ENCODE results near the gene TMEM154.
A peak's percentile ranks its signal among the peaks of the same experiment; 100 is the strongest.

Gene TMEM154

DNA sequence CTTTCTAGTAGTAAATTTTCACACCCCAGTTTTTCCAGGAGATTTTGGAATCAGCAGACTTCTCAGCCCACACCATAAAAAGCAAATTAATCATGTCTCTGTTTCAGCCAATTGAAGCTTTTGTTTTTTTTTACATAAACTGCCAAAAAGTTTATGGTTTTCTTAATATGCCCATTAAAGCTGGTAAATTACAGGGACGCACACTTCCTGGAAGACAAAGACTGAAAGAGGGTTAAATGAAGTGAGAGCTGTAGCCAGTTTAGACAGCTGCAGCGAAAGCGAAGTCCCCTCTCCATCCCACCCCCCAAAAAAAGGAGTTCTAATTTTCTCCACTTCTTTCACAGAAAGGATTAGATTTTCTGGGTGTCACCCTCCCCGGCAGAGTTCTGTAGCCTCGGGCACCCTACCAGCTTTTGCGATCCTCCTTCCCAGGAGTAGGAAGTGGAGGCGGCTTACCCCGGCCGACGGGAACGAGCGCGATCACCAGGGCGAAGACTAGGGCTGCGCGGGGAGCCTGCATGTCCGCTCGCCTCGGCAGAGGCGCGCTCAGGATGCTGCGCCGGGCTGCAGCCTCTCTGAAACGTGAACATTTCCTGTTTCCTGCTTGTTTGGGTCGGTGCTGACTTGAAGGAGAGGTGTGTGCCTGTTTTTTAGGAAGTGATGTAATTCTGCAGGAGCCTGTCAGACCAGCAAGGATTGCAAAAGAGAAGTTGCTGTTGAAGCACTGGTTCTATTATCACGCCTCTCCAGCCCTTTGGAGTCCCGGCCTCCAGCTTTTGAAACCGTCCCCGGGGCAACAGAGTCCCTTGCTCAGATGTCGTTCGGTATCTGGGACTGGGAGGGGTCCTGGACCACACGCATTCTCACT, at the start of gene TMEM154:
TMEM154 (minus strand) TSS at position 584 of the 868 bp plus-strand sequence; CDS start at position 520, 64 bp downstream.
- Mint-ChIP-seq H3K27me3 (ENCODE audit: low read depth) (peaks cover 68% of the 10 kb centered on the region), H3K4me3 (peak within 1 kb of the TSS; percentile 84 to 89 (median 86)), H3K9me3 (no peaks in the 10 kb centered on the region), H3K36me3 (ENCODE audit: low read depth) (no peaks in the 10 kb centered on the region), H3K27ac (no peak within 1 kb of the TSS), H3K4me1 (peaks cover 5% of the 10 kb centered on the region)
- TF ChIP-seq, protein P1, sequence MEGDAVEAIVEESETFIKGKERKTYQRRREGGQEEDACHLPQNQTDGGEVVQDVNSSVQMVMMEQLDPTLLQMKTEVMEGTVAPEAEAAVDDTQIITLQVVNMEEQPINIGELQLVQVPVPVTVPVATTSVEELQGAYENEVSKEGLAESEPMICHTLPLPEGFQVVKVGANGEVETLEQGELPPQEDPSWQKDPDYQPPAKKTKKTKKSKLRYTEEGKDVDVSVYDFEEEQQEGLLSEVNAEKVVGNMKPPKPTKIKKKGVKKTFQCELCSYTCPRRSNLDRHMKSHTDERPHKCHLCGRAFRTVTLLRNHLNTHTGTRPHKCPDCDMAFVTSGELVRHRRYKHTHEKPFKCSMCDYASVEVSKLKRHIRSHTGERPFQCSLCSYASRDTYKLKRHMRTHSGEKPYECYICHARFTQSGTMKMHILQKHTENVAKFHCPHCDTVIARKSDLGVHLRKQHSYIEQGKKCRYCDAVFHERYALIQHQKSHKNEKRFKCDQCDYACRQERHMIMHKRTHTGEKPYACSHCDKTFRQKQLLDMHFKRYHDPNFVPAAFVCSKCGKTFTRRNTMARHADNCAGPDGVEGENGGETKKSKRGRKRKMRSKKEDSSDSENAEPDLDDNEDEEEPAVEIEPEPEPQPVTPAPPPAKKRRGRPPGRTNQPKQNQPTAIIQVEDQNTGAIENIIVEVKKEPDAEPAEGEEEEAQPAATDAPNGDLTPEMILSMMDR (IDR thresholded peaks at IDR 0.05; ENCODE audit: unreplicated experiment in 3 of 3) = no peak

GRCh38 chr4:152729466-152729865, 49.7 kb upstream of the TMEM154 start:
- no peak overlapping the region for H3K4me3 Mint-ChIP-seq
- H3K27ac Mint-ChIP-seq = no peak overlapping the region
- no peaks in the 10 kb centered on the region for H3K9me3 Mint-ChIP-seq
- peaks cover 11% of the 10 kb centered on the region for H3K27me3 Mint-ChIP-seq (ENCODE audit: low read depth)
- TF ChIP-seq, protein P1 (IDR thresholded peaks at IDR 0.05; ENCODE audit: unreplicated experiment in 3 of 3) = no peak
- H3K4me1 Mint-ChIP-seq = no peaks in the 10 kb centered on the region
- H3K36me3 Mint-ChIP-seq (ENCODE audit: low read depth) = no peaks in the 10 kb centered on the region

GRCh38 chr4:152728343-152728742, 48.5 kb upstream of the TMEM154 start:
- Mint-ChIP-seq H3K27me3 (ENCODE audit: low read depth) (peaks cover 11% of the 10 kb centered on the region), H3K27ac (no peak overlapping the region), H3K9me3 (no peaks in the 10 kb centered on the region), H3K4me1 (no peaks in the 10 kb centered on the region), H3K36me3 (ENCODE audit: low read depth) (no peaks in the 10 kb centered on the region), H3K4me3 (no peak overlapping the region)
- TF ChIP-seq, protein P1 (IDR thresholded peaks at IDR 0.05; ENCODE audit: unreplicated experiment in 3 of 3) = no peak

- no peaks in the 10 kb centered on the region for H3K9me3 Mint-ChIP-seq
- H3K27me3 Mint-ChIP-seq (ENCODE audit: low read depth) = peaks cover 11% of the 10 kb centered on the region
- no peak overlapping the region for H3K4me3 Mint-ChIP-seq
- H3K4me1 Mint-ChIP-seq = no peaks in the 10 kb centered on the region
- TF ChIP-seq, protein P1 (IDR thresholded peaks at IDR 0.05; ENCODE audit: unreplicated experiment in 3 of 3) = no peak
- H3K36me3 Mint-ChIP-seq (ENCODE audit: low read depth) = no peaks in the 10 kb centered on the region
- no peak overlapping the region for H3K27ac Mint-ChIP-seq
Observed at GRCh38 chr4:152727784-152728183, 48.0 kb upstream of the TMEM154 start.

DNA sequence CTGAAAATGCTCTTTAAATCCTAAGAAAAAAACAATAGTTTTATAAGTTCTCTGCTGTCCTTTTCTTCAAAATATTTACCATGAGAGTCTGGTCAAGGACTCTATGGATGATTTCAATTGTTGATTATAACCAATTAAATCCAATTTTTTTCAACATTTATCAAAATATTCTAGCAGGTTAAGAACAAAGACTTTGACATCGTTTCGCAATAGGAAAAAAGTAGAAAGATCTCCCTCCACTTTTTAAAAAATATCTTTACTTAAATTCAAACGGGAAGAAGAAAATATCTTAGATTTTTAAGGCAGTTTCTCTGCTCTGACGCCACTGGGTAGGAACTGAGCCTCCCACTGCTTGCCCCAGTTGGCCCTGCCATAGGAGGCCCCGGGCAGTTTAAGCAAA, 44.7 kb upstream of the TMEM154 start:
- Mint-ChIP-seq H3K27ac (no peak overlapping the region), H3K4me1 (peaks cover 6% of the 10 kb centered on the region), H3K4me3 (no peak overlapping the region), H3K9me3 (no peaks in the 10 kb centered on the region), H3K27me3 (ENCODE audit: low read depth) (peaks cover 11% of the 10 kb centered on the region), H3K36me3 (ENCODE audit: low read depth) (no peaks in the 10 kb centered on the region)
- TF ChIP-seq, protein P1 (IDR thresholded peaks at IDR 0.05; ENCODE audit: unreplicated experiment in 3 of 3) = no peak

DNA sequence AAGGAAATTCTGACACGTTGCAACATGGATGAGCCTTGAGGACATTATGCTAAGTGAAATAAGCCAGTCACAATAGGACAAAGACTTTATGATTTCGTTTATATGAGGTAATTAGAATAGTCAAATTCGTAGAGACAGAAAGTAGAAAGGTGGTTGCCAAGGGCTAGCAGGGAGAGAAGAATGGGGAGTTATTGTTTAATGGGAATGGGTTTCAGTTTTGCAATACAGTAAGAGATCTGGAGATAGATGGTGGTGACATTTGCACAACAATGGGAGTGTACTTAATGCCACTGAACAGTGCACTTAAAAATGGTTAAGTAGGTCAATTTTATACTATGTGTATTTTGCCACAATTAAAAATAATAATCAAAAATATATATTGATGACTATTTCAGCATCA, 43.4 kb upstream of the TMEM154 start:
- H3K4me3 Mint-ChIP-seq = no peak overlapping the region
- H3K27me3 Mint-ChIP-seq (ENCODE audit: low read depth) = peaks cover 11% of the 10 kb centered on the region
- H3K27ac Mint-ChIP-seq = no peak overlapping the region
- H3K4me1 Mint-ChIP-seq = peaks cover 8% of the 10 kb centered on the region
- no peaks in the 10 kb centered on the region for H3K9me3 Mint-ChIP-seq
- no peaks in the 10 kb centered on the region for H3K36me3 Mint-ChIP-seq (ENCODE audit: low read depth)
- TF ChIP-seq, protein P1 (IDR thresholded peaks at IDR 0.05; ENCODE audit: unreplicated experiment in 3 of 3) = no peak
